GM15510 (cell line): ENCODE results near the gene BCAS1.

Experiments
- POLR2A ChIP-seq: IDR thresholded peaks from 3 replicates; pipeline ENCODE4 v1.6.1; 2011; ENCODE audit warnings: borderline replicate concordance; ENCODE audit not compliant: insufficient read length; ENCODE audit errors: extremely low read depth

Gene BCAS1

GRCh38 chr20:53896647-53897046 lies 173.7 kb downstream of the BCAS1 start:
- no peak for TF ChIP-seq POLR2A

DNA sequence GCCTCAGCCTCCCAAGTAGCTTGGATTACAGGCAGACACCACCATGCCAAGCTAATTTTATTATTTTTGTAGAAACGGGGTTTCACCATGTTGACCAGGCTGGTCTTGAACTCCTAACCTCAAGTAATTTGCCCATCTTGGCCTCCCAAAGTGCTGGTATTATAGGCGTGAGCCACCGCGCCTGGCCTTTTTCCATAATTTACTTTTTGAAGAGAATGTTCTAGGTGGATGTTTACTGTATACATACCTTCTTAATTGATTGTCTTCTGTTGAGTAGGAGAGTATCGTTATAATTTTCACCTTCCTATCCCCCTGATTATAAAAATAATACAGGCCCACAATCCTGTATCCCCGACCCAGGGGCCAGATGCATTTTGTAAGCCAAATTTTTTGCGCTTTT lies 174.4 kb downstream of the BCAS1 start:
- no peak for TF ChIP-seq POLR2A

- TF ChIP-seq POLR2A, result no peak
Observed at GRCh38 chr20:53895385-53895755, 175.0 kb downstream of the BCAS1 start.

- no peak for TF ChIP-seq POLR2A
Observed at GRCh38 chr20:53894707-53895384, 175.5 kb downstream of the BCAS1 start.
